OCI-LY3 (cell line): ENCODE data around the gene FKBP4.

Experiments used
- H2AFZ ChIP-seq: fragments of 200-600, 300-600 bp; shearing (Covaris generic); 2 replicates; pipeline ENCODE4 v1.6.0; 2014; ENCODE audit warnings: antibody characterized with exemption, low read depth, low read length
- H3K27ac ChIP-seq: fragments of 200-600, 300-600 bp; sonication (generic); 2 replicates; pipeline ENCODE4 v1.5.1; 2014; ENCODE audit warnings: mild to moderate bottlenecking, low read length, moderate library complexity, mixed read lengths
- H3K27me3 ChIP-seq: fragments of 200-600, 300-600 bp; sonication (generic); 2 replicates; pipeline ENCODE4 v1.6.1; 2014; ENCODE audit warnings: low read depth, low read length, mixed read lengths
- H3K36me3 ChIP-seq: fragments of 200-600, 300-600 bp; sonication (generic); replicated peaks from 2 replicates; pipeline ENCODE3; 2014; ENCODE audit warnings: low read depth, low read length, mixed read lengths
- H3K4me1 ChIP-seq: fragments of 300-600, 200-600 bp; sonication (generic); 2 replicates; pipeline ENCODE4 v1.6.1; 2014; ENCODE audit warnings: low read length, mixed read lengths
- H3K4me2 ChIP-seq: fragments of 200-600, 300-600 bp; sonication (generic); 2 replicates; pipeline ENCODE4 v1.6.1; 2014; ENCODE audit warnings: low read length, mixed read lengths
- H3K4me3 ChIP-seq: fragments of 300-600, 200-600 bp; sonication (generic); 2 replicates; pipeline ENCODE4 v1.5.1; 2014; ENCODE audit warnings: antibody characterized with exemption, mild to moderate bottlenecking, low read length, moderate library complexity
- H3K79me2 ChIP-seq: fragments of 300-600, 200-600 bp; shearing (Covaris generic); 2 replicates; pipeline ENCODE4 v1.6.1; 2014; ENCODE audit warnings: mild to moderate bottlenecking, low read length, mixed read lengths
- H3K9ac ChIP-seq: fragments of 300-600, 200-600 bp; shearing (Covaris generic); 2 replicates; pipeline ENCODE4 v1.6.0; 2014; ENCODE audit warnings: mild to moderate bottlenecking, low read length, moderate library complexity
- H3K9me3 ChIP-seq: fragments of 200-600, 300-600 bp; shearing (Covaris generic); 2 replicates; pipeline ENCODE4 v1.6.1; 2014; ENCODE audit warnings: low read length, mixed read lengths; ENCODE audit not compliant: insufficient read depth
- H4K20me1 ChIP-seq: fragments of 200-600, 300-600 bp; sonication (generic); 2 replicates; pipeline ENCODE4 v1.6.1; 2016; ENCODE audit warnings: low read length, mixed read lengths; ENCODE audit not compliant: insufficient read depth
- CTCF ChIP-seq: fragments of 200-600, 300-600 bp; sonication (generic); IDR thresholded peaks from 2 replicates; pipeline ENCODE4 v1.5.1; 2014; ENCODE audit warnings: antibody characterized with exemption, low read length, low read depth
- EZH2phosphoT487 ChIP-seq: fragments of 200-600 bp; shearing (Covaris generic); IDR thresholded peaks from 2 replicates; pipeline ENCODE4 v1.6.1; 2018; ENCODE audit warnings: antibody characterized with exemption, mixed run types, low read depth

Gene FKBP4

DNA sequence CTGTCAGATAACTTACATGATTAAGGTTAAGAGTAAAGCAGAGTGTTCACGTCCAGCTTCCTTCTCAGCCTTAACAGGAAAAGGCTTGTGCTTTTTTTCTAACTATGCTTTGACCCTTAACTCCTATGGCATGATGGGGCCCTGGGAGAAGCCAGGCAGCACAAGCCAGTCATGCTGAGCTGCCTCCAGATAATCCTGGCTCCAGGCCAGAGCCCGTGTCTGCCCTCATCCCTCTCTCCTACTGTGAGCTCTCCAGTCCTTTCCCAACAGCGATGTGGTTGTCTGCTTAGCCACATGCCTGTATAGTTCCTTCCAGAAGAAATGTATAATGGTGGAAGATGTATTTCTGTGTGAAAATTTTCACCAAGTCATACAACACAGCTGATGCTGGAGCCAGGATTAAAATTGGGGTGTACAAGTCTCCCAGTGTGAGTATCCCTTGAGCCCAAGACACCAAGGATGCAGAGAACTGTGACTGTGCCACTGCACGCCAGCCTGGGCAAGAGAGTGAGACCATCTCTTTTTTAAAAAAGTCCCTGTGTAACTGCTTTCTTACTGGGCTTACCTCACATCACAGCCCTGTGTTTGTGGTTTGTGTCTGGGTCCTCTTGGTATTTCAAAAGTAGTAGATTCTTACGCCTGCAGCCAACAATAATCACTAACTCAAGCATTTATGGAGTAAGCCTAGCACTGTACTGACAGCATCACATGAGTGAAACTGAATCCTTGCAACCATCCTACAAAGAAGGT lies 9.8 kb downstream of the FKBP4 start:
- peaks cover 21% of the 10 kb centered on the region for H3K4me1 ChIP-seq
- TF ChIP-seq EZH2phosphoT487, result no peak
- no peak for TF ChIP-seq CTCF
- H3K79me2 ChIP-seq, result no peaks in the 10 kb centered on the region; the same call in 1 of the 2 replicates
- no peak overlapping the region for H3K4me3 ChIP-seq
- no peak overlapping the region for H3K9ac ChIP-seq
- peaks cover 62% of the 10 kb centered on the region for H3K36me3 ChIP-seq
- no peaks in the 10 kb centered on the region for H3K9me3 ChIP-seq
- no peak overlapping the region for H2AFZ ChIP-seq
- H3K27me3 ChIP-seq, result no peaks in the 10 kb centered on the region
- H3K27ac ChIP-seq, result peak overlapping the region; percentile 49
- H3K4me2 ChIP-seq, result no peak overlapping the region
- no peaks in the 10 kb centered on the region for H4K20me1 ChIP-seq

- Histone ChIP-seq H3K79me2 (no peaks in the 10 kb centered on the region), H2AFZ (no peak overlapping the region), H3K9ac (no peak overlapping the region), H3K27ac (peak overlapping the region; percentile 49; the same call in 1 of the 2 replicates), H3K27me3 (no peaks in the 10 kb centered on the region), H3K4me1 (peaks cover 21% of the 10 kb centered on the region), H4K20me1 (no peaks in the 10 kb centered on the region), H3K4me3 (no peak overlapping the region), H3K4me2 (no peak overlapping the region), H3K36me3 (peaks cover 57% of the 10 kb centered on the region), H3K9me3 (no peaks in the 10 kb centered on the region)
- TF ChIP-seq CTCF (no peak), EZH2phosphoT487 (no peak)
These were observed 10.4 kb downstream of the FKBP4 start for GRCh38 chr12:2805143-2805520.

DNA sequence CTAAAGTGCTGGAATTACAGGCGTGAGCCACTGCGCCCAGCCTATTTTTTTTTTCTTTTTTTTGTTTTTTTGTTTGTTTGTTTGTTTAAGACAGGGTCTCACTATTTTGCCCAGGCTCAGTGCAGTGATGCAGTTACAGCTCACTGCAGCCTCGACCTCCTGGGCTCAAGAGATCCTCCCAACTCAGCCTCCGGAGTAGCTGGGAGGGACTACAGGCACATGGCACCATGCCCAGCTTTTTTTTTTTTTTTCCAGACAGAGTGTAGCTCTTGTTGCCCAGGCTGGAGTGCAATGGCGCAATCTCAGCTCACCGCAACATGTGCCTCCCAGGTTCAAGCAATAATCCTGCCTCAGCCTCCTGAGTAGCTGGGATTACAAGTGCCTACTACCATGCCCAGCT lies 11.9 kb downstream of the FKBP4 start:
- Histone ChIP-seq H4K20me1 (no peaks in the 10 kb centered on the region), H3K79me2 (0 out of 2 replicates have a peak, but pooled peaks cover 2% of the 10 kb centered on the region), H3K9me3 (no peaks in the 10 kb centered on the region), H3K4me3 (no peak overlapping the region), H3K36me3 (peaks cover 41% of the 10 kb centered on the region), H3K4me1 (peaks cover 24% of the 10 kb centered on the region), H3K9ac (no peak overlapping the region), H3K27me3 (no peaks in the 10 kb centered on the region), H3K4me2 (no peak overlapping the region), H3K27ac (no peak overlapping the region), H2AFZ (no peak overlapping the region)
- TF ChIP-seq EZH2phosphoT487 (no peak), CTCF (no peak)

GRCh38 chr12:2811801-2812200 lies 17.0 kb downstream of the FKBP4 start:
- Histone ChIP-seq H2AFZ (peak overlapping the region; percentile 88), H4K20me1 (no peaks in the 10 kb centered on the region), H3K27ac (peak overlapping the region; percentile 28; the same call in 1 of the 2 replicates), H3K27me3 (no peaks in the 10 kb centered on the region), H3K4me1 (peaks cover 13% of the 10 kb centered on the region), H3K9me3 (no peaks in the 10 kb centered on the region), H3K4me3 (peak overlapping the region; percentile 89), H3K9ac (peak overlapping the region; percentile 60), H3K4me2 (peak overlapping the region; percentile 60), H3K79me2 (peaks cover 32% of the 10 kb centered on the region), H3K36me3 (peaks cover 16% of the 10 kb centered on the region)
- no peak for TF ChIP-seq EZH2phosphoT487
- no peak for TF ChIP-seq CTCF
